Measurements from ENCODE around the gene TTC38.

TTC38 gene

DNA sequence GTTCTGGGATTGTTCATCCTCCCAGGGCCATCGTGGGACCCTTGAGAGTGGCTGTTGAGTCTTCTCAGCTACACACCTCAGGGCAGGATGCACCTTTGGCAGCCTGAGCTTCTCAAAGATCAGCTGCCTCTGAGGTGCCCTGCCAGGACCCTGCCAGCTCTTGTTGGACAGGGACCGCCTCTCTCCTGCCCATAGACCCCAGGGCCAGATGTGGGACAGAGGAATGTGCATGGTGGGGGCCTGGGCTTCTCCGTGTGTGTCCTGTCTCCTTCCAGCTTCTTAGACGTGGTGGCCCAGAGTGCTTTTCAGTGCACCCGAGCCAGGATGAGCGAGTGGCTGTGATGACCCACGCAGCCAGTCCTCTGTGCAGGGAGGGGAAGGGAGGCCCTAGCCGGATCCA lies 61.8 kb downstream of the TTC38 start:
- DNase-seq (ENCODE audit: low read depth), result no peak

- DNase-seq (ENCODE audit: low read depth), result no peak
These were observed 62.6 kb downstream of the TTC38 start for GRCh38 chr22:46330426-46330825.

- no peak for DNase-seq (ENCODE audit: low read depth)
These were observed 63.7 kb downstream of the TTC38 start for GRCh38 chr22:46331496-46331895.

DNA sequence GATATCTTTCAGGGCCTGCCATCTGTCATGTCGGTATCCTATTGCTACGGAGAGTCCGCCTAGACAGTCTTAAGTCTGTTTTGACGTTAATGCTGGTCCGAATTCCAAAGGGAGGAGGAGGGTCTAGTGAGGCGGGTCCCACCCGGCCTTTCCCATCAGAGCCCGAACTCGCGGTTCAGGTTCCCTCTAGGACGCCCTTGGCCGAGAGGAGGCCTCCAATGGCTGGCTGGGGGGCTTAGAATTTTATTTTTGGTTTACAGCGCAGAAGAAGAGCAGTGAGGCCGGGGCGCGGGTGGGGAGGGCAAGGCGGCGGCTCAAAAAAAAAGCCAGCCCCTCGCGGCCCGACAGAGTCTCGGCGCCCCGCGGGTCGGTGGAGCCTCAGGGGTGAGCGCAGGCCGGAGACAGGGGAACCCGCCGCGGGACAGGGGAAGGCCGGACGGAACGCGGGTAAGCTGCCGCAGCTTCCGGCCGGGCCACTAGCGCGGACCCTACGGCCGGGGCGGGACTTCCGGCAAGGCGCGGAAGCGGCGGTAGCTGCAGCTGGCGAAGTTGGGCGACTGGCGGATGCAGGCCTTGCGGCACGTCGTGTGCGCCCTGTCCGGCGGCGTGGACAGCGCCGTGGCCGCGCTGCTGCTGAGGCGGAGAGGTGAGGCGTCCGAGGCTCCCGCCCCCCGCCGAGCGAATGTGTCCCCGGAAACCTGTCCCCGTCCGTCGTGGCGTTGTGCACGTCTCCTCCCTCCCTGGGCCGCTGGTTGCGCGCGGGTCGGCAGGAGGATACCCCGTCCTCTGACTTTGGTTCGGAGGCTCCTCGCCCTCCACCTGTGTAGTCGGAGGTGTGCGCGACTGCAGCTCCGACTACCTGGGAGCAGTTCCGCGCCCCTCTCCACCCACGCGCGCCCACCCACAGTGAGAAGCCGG lies 67.7 kb downstream of the TTC38 start, which contains the start of gene TRMU:
Gene TRMU, plus strand, starts transcription at position 514 of the 918 bp plus-strand sequence. Its CDS starts 51 bp downstream, at position 565.
- DNase-seq (ENCODE audit: low read depth), result peak; percentile 64

DNA sequence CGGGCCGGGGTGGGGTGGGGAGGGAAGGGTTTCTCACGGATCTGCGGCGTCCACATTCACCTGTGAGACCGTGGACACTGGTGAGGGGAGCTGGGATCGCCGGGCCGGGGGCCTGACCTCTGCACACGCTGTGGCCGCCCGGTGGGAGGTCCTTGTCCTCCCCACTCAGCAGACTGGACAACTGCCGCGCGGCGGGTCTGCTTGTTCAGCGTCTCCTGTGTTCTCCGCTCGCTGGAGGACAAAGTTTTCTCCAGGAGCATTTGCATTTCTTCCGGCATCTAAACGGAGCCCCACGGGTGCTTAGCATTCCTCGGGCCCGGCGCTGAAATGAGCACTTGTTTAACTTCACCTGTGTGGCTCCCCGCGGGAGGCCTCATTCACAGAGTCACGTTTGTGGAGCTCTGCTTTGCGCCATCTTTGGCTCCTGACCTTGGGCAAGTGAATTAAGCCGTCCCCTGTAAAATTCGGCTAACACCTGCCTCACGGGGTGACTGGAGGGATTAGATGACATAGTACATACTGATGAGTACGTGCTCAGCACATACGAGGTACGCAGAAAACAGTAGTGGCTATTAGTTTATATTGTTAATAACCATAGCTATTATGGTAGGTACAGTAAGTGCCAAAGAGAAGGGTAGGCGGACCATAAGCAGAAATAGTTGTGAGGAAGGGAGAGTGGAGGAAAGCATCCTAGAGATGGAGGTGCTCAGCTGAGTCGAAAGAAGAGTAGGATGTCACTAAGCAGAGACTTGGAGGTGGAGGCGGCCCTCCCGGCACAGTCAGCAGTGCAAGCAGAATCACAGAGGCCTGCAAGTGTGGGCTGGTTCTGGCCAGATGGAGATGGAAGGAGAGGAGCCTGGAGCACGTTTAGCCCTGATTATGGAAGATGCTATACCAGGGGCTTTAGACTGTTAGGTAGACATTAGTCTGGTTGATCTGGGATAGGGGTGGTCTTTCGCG lies 68.6 kb downstream of the TTC38 start:
- no peak for DNase-seq (ENCODE audit: low read depth)

- no peak for DNase-seq (ENCODE audit: low read depth)
These were observed 70.1 kb downstream of the TTC38 start for GRCh38 chr22:46337870-46338269.

DNA sequence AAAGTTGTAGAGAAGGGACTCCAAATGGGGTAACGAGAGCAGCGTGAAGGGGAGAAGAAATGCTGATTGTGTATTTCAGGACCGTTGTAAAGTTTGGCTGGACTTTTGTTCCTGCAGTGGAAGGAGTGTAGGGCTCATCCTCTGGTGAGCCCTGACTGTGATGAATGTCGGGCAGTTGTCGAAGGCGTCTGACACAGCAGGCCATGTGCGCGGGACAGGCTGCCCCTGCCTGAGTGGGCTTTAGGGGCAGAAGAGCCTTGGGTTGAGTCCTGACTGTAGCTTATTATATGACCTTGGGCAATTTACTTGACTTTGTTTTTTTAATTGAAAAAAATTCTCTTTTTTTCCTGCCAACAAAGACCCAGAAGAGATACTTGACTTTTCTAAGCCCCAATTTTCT lies 70.8 kb downstream of the TTC38 start:
- DNase-seq (ENCODE audit: low read depth), result no peak

DNA sequence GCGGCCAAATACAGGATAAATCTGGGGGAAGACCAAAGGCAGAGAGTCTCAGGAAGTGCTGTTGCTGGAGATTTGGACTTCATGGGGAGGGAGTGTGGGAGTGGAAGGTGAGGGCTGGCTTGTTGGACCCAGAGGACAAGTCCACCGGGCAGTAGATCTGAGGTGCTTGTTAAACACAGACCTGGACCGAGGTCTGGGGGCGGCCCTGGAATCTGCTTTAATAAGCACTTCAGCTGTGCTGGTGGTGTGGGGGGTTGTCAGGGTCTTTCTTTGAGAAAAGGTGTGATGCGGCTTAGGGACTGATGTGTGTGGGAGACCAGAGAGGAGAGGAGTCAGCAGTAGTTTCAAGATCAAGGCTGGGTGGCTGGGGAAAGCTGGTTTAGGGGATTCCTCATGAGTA lies 72.1 kb downstream of the TTC38 start:
- DNase-seq (ENCODE audit: low read depth), result no peak

GRCh38 chr22:46340676-46341075 lies 72.9 kb downstream of the TTC38 start:
- DNase-seq (ENCODE audit: low read depth), result no peak
